BLaER1 treated with 17β-estradiol and CSF1 and Interleukin-3, amounts not matched to agents 10 nM and 100 nM (cell line): ENCODE measurements around the gene MICOS13.

ENCODE experiments used
- H3K27ac ChIP-seq, 11 experiments: shearing (Covaris generic); formaldehyde crosslinking; 2 replicates each; pipeline ENCODE4 v1.8.1; 2022
- H3K27me3 ChIP-seq, 11 experiments: shearing (Covaris generic); formaldehyde crosslinking; 2 replicates each; pipeline ENCODE4 v1.8.1; 2022
- H3K36me3 ChIP-seq, 11 experiments: shearing (Covaris generic); formaldehyde crosslinking; 2 replicates each; pipeline ENCODE4 v1.8.1; 2022
- H3K4me1 ChIP-seq, 10 experiments: shearing (Covaris generic); formaldehyde crosslinking; 2 replicates each; pipeline ENCODE4 v1.8.1; 2022
- H3K4me2 ChIP-seq, 11 experiments: shearing (Covaris generic); formaldehyde crosslinking; 2 replicates each; pipeline ENCODE4 v1.8.1; 2022
- H3K4me3 ChIP-seq, 10 experiments: shearing (Covaris generic); formaldehyde crosslinking; 2 replicates each; pipeline ENCODE4 v1.8.1; 2022
- H3K9ac ChIP-seq, 11 experiments: shearing (Covaris generic); formaldehyde crosslinking; 2 replicates each; pipeline ENCODE4 v1.8.1; 2022
- H3K9me3 ChIP-seq, 11 experiments: shearing (Covaris generic); formaldehyde crosslinking; replicated peaks in 1 of 11; 2 replicates each; pipeline ENCODE4 v1.8.1; 2022
- H4K20me1 ChIP-seq, 11 experiments: shearing (Covaris generic); formaldehyde crosslinking; 2 replicates each; pipeline ENCODE4 v1.8.1; 2022
- Cebpa-rat ChIP-seq, 11 experiments: shearing (Covaris generic); IDR thresholded peaks; 2 replicates each; pipeline ENCODE4 v1.8.1; 2022

The MICOS13 gene

DNA sequence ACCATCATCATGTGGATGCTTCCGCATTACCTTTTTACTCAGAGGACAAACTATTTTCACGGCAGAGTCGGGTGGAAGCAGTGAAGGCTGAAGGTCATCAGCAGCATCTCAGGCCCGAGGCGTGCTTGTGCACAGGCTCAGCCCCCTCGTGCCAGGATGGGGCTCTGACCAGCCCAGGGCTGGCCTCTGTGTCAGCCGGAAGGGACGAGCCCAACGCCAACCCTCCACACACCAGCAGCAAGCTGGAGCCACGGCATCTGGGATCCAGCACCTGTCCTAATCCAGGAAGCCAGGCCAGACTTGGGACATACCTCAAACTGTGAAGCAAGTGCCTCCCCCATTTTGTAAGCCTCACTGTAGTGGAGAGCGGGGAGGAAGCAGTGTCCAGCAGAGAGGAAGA, 11.1 kb downstream of the MICOS13 start:
- Histone ChIP-seq H3K4me2 (no peak overlapping the region), H3K9me3 (no peaks in the 10 kb centered on the region), H3K4me3 (no peak overlapping the region), H4K20me1 (peaks cover 46 to 87% (median 75%) of the 10 kb centered on the region in 11 experiments; a peak in 21 of 22 replicates), H3K9ac (no peak overlapping the region; a peak in 1 of 22 replicates), H3K36me3 (peaks cover 76 to 90% (median 88%) of the 10 kb centered on the region in 11 experiments), H3K4me1 (no peaks in the 10 kb centered on the region), H3K27ac (no peak overlapping the region), H3K27me3 (no peaks in the 10 kb centered on the region)
- no peak for TF ChIP-seq Cebpa-rat (IDR thresholded peaks at IDR 0.05)

DNA sequence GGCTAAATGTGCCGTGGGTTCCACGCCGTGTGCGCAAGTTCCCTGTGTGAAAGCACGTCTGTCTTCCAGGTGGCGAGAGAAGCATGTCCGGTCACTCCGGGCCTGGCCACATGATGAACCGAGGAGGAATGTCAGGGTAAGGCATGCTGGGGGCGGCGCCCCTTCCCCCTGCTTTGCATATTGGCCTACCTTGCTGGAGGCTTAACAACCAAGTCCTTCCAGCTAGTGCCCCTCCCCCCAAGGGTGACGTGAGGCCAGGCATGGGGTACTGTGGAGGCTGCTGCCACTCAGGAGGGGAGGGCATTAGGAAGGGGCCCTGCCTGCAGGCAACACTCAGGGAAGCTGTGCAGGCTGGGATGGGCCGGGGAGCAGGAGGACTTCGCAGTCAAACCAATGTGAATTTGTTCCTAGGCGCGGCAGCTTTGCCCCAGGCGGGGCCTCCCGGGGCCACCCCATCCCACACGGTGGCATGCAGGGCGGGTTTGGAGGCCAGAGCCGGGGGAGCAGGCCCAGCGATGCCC, 12.5 kb downstream of the MICOS13 start:
- Histone ChIP-seq H4K20me1 (peaks cover 60 to 98% (median 89%) of the 10 kb centered on the region in 11 experiments; a peak in 21 of 22 replicates), H3K4me1 (no peaks in the 10 kb centered on the region), H3K27me3 (no peaks in the 10 kb centered on the region), H3K4me3 (no peak overlapping the region), H3K9me3 (no peaks in the 10 kb centered on the region), H3K36me3 (peaks cover 90 to 100% (median 98%) of the 10 kb centered on the region in 11 experiments), H3K9ac (no peak overlapping the region), H3K4me2 (no peak overlapping the region), H3K27ac (no peak overlapping the region)
- no peak for TF ChIP-seq Cebpa-rat (IDR thresholded peaks at IDR 0.05)

DNA sequence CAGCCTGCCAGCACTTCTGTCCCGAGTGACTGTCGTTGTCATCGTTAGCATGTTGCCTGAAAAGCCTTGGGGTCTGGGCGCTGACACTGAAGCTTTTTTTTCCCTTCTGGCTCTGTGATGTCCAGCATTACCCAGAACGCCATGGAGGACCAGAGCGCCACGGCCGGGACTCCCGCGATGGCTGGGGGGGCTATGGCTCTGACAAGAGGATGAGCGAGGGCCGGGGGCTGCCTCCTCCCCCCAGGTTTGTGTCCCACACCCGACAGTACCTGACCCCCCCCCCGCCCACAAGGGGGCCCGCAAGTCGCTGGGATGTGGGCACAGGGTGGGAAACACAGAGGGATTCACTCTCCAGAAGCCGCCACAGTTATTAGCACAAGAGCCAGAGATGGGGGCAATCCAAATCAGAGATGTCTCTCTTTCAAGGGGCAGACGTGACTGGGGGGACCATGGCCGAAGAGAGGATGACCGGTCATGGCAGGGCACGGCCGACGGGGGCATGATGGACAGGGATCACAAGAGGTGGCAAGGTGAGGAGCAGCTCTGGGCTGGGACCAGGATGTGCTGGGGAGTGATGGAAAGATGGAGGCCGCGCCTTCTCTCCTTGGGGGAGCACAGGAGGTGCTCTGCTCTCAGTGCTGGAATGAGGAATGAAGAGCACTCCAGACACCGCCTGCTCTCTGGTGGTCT, 13.2 kb downstream of the MICOS13 start:
- Histone ChIP-seq H3K9ac (no peak overlapping the region), H3K27ac (no peak overlapping the region), H3K9me3 (no peaks in the 10 kb centered on the region), H3K4me2 (no peak overlapping the region), H3K4me1 (no peaks in the 10 kb centered on the region), H3K27me3 (no peaks in the 10 kb centered on the region), H3K36me3 (peaks cover 96 to 100% (median 98%) of the 10 kb centered on the region in 11 experiments), H4K20me1 (peaks cover 66 to 99% (median 95%) of the 10 kb centered on the region in 11 experiments; a peak in 21 of 22 replicates), H3K4me3 (no peak overlapping the region)
- TF ChIP-seq Cebpa-rat (IDR thresholded peaks at IDR 0.05) = no peak

DNA sequence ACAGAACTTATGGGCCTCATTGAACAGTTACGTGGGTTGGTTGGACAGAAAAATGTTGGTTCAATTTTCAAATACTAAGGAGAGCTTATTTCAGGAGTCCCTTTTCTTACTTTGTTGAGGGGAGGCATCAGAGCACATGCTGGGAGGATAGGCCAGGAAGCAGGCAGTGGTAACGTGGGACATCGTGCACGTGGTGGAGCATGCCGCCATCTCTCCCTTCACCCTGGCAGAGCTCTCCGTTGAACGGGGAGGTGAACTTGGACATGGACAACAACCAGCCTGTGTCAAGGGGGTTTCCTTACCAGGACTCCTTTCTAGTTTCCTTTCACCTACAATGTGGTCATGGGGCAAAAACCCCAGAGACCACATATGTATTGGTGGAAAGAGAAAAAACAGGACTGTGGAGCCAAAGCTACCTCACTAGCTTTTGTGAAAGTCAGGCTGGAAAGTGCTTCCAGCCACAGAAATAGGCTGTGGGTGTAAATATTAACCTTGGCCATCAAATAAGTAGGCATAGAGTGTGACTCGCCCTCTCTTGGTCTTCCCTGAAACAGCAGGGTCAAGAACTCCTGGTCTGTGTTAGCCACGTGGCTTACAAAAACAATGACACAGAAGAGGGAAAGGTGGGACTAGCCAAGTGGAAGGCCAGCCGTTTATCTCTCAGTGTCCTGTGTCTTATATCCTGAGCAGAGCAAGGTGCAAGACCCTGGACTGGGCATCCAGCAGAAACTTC, 14.4 kb downstream of the MICOS13 start:
- Histone ChIP-seq H4K20me1 (peaks cover 66 to 99% (median 96%) of the 10 kb centered on the region in 11 experiments; a peak in 21 of 22 replicates), H3K9me3 (no peaks in the 10 kb centered on the region), H3K27me3 (no peaks in the 10 kb centered on the region), H3K4me3 (no peak overlapping the region), H3K27ac (no peak overlapping the region), H3K4me1 (no peaks in the 10 kb centered on the region), H3K36me3 (peaks cover 97 to 100% (median 98%) of the 10 kb centered on the region in 11 experiments), H3K9ac (no peak overlapping the region), H3K4me2 (no peak overlapping the region)
- no peak for TF ChIP-seq Cebpa-rat (IDR thresholded peaks at IDR 0.05)

DNA sequence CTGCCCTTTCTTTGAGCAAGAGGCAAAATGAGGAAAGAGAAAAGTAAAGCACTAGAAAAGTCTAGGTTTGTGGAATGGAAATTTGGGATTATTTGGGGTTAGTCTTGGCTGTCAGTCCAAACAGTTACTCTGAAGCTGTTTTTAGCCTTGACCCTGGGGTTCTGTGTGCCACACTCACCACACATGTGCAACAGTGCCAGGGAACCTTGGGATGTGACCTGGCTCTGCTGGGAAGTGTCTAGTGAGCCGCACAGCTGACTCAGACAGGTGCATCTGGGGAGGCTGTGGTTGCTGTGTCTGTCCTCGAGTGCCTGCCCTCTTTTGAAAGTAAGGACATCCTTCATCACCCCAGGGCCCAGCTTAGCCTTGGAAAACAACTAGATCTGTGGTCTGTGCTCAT, 15.8 kb downstream of the MICOS13 start:
- no peaks in the 10 kb centered on the region for H3K4me1 ChIP-seq
- no peak overlapping the region for H3K9ac ChIP-seq
- no peak overlapping the region for H3K4me3 ChIP-seq
- peaks cover 61 to 100% (median 98%) of the 10 kb centered on the region in 11 experiments; a peak in 21 of 22 replicates for H4K20me1 ChIP-seq
- no peak overlapping the region for H3K27ac ChIP-seq
- H3K36me3 ChIP-seq = peaks cover 99 to 100% (median 100%) of the 10 kb centered on the region in 11 experiments
- no peak overlapping the region for H3K4me2 ChIP-seq
- no peak for TF ChIP-seq Cebpa-rat (IDR thresholded peaks at IDR 0.05)
- no peaks in the 10 kb centered on the region for H3K27me3 ChIP-seq
- H3K9me3 ChIP-seq = no peaks in the 10 kb centered on the region

DNA sequence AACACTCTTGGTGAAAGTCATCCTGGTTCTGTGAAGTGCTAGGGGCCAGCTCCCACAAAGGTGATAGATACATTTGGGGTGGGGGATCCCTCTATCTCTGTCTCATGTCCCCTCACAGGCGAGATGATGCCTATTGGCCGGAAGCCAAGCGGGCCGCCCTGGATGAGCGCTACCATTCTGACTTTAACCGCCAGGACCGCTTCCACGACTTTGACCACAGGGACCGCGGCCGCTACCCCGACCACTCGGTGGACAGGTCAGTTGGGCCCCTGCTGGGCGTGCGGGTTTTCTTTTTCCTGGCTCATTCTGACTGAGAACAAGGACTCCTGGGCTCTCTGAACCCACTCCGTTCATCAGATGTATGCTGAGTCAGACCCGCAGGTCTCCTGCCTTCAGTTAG, 16.4 kb downstream of the MICOS13 start:
- H3K9me3 ChIP-seq = no peaks in the 10 kb centered on the region
- peaks cover 99 to 100% (median 100%) of the 10 kb centered on the region in 11 experiments for H3K36me3 ChIP-seq

DNA sequence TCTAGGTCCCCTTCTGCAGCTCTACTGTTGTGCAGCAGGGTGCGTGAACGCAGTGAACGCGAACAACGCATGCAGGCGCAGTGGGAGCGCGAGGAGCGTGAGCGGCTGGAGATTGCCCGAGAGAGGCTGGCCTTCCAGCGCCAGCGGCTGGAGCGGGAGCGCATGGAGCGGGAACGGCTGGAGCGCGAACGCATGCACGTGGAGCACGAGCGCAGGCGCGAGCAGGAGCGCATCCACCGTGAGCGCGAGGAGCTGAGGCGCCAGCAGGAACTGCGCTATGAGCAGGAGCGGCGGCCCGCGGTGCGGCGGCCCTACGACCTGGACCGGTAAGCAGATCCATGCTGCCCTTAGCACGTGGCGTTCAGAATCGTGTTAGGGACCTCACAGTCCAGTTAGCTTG, 18.8 kb downstream of the MICOS13 start:
- no peak for TF ChIP-seq Cebpa-rat (IDR thresholded peaks at IDR 0.05)
- H3K36me3 ChIP-seq = peaks cover 98 to 100% (median 99%) of the 10 kb centered on the region in 11 experiments

More for the DNA sequence above, 16.4 kb downstream of the MICOS13 start:
- H3K4me2 ChIP-seq = no peak overlapping the region
- H3K27me3 ChIP-seq = no peaks in the 10 kb centered on the region
- H3K27ac ChIP-seq = no peak overlapping the region
- no peak overlapping the region for H3K4me3 ChIP-seq
- no peak overlapping the region for H3K9ac ChIP-seq
- TF ChIP-seq Cebpa-rat (IDR thresholded peaks at IDR 0.05) = no peak
- H3K4me1 ChIP-seq = no peaks in the 10 kb centered on the region
- H4K20me1 ChIP-seq = peaks cover 58 to 100% (median 97%) of the 10 kb centered on the region in 11 experiments; a peak in 21 of 22 replicates

DNA sequence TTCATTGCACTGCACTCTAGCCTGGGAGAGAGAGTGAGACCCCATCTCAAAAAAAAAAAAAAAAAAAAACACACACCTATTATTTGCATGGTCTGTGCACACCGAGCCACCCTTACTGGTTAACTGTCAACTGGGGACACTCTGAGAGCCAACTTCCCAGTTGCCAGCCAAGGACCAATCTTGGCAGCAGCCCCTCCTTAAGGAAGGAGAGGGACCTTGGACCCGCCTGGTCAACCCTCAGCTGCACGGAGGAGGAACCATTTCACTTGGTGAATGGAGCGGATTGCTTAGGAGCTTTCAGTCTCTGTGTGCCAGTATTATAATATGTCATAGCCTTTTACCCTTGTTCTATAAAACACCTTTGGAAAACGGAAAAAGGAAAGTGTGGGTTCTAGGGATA, 24.9 kb downstream of the MICOS13 start:
- no peak overlapping the region for H3K4me2 ChIP-seq
- H3K9me3 ChIP-seq = no peaks in the 10 kb centered on the region
- H4K20me1 ChIP-seq = peaks cover 48 to 98% (median 91%) of the 10 kb centered on the region in 11 experiments; a peak in 21 of 22 replicates
- H3K27ac ChIP-seq = no peak overlapping the region
- no peak overlapping the region for H3K9ac ChIP-seq
- no peaks in the 10 kb centered on the region for H3K27me3 ChIP-seq
- H3K36me3 ChIP-seq = peaks cover 98 to 100% (median 99%) of the 10 kb centered on the region in 11 experiments
- TF ChIP-seq Cebpa-rat (IDR thresholded peaks at IDR 0.05) = no peak
- H3K4me1 ChIP-seq = no peaks in the 10 kb centered on the region
- no peak overlapping the region for H3K4me3 ChIP-seq

More for the DNA sequence above, 18.8 kb downstream of the MICOS13 start:
- no peak overlapping the region for H3K4me2 ChIP-seq
- H3K27me3 ChIP-seq = no peaks in the 10 kb centered on the region
- no peak overlapping the region for H3K27ac ChIP-seq
- H3K4me3 ChIP-seq = no peak overlapping the region
- no peaks in the 10 kb centered on the region for H3K4me1 ChIP-seq
- H3K9ac ChIP-seq = no peak overlapping the region
- no peaks in the 10 kb centered on the region for H3K9me3 ChIP-seq
- peaks cover 42 to 98% (median 93%) of the 10 kb centered on the region in 11 experiments; a peak in 21 of 22 replicates for H4K20me1 ChIP-seq

DNA sequence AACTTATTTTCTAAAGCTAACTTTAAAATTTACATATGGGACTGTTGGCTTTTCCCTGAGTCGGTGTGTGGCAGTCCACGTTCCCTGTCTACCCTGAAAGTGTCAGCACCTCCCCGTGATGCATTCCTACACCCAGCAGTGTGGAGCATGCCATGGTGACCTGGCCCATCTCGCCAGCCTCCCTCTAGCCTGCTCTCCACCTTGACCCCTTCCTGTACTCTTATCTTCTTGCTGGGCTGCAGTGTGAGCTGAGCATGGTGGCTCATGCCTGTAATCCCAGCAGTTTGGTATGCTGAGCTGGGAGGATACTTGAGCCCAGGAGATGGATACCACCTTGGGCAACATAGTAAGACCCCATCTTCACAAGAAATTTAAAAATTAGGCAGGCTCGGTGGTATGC, 25.4 kb downstream of the MICOS13 start:
- Histone ChIP-seq H3K4me2 (no peak overlapping the region), H3K36me3 (peaks cover 98 to 100% (median 99%) of the 10 kb centered on the region in 11 experiments)

More for the DNA sequence above, 25.4 kb downstream of the MICOS13 start:
- no peak for TF ChIP-seq Cebpa-rat (IDR thresholded peaks at IDR 0.05)
- Histone ChIP-seq H3K4me3 (no peak overlapping the region), H3K9me3 (no peaks in the 10 kb centered on the region), H3K4me1 (no peaks in the 10 kb centered on the region), H3K9ac (no peak overlapping the region), H3K27me3 (no peaks in the 10 kb centered on the region), H4K20me1 (peaks cover 48 to 98% (median 91%) of the 10 kb centered on the region in 11 experiments; a peak in 21 of 22 replicates), H3K27ac (no peak overlapping the region)
